ENCODE results near the gene GALT.

The GALT gene

GRCh38 chr9:34627716-34628655 is 18.5 kb upstream of the GALT start:
- DNase-seq (ENCODE audit: low read depth) = no peak
- no peak for TF ChIP-seq CTCF (IDR thresholded peaks at IDR 0.05; ENCODE audit: control insufficient read depth, insufficient read depth, low read depth, low read length, missing control alignments)
- no peak overlapping the region; the same call in 1 of the 2 replicates for H3K4me3 ChIP-seq (ENCODE audit: control insufficient read depth, low read depth, low read length)

GRCh38 chr9:34628656-34629490 is 17.6 kb upstream of the GALT start, which contains the start of gene ARID3C:
Gene ARID3C, minus strand, starts transcription at chr9:34629066. Its CDS starts 1,052 bp downstream, at chr9:34628014.
- peak within 1 kb of the TSS; percentile 45 for H3K4me3 ChIP-seq (ENCODE audit: control insufficient read depth, low read depth, low read length)
- no peak for TF ChIP-seq CTCF (IDR thresholded peaks at IDR 0.05; ENCODE audit: control insufficient read depth, insufficient read depth, low read depth, low read length, missing control alignments)
- DNase-seq (ENCODE audit: low read depth) = no peak

- no peak for TF ChIP-seq CTCF (IDR thresholded peaks at IDR 0.05; ENCODE audit: control insufficient read depth, insufficient read depth, low read depth, low read length, missing control alignments)
- no peak overlapping the region for H3K4me3 ChIP-seq (ENCODE audit: control insufficient read depth, low read depth, low read length)
- no peak for DNase-seq (ENCODE audit: low read depth)
Observed at GRCh38 chr9:34629491-34629808, 17.0 kb upstream of the GALT start.

GRCh38 chr9:34630402-34631154 is 15.9 kb upstream of the GALT start:
- TF ChIP-seq CTCF (IDR thresholded peaks at IDR 0.05; ENCODE audit: control insufficient read depth, insufficient read depth, low read depth, low read length, missing control alignments) = no peak
- DNase-seq (ENCODE audit: low read depth) = no peak
- no peak overlapping the region for H3K4me3 ChIP-seq (ENCODE audit: control insufficient read depth, low read depth, low read length)

GRCh38 chr9:34633166-34633565 is 13.3 kb upstream of the GALT start:
- DNase-seq (ENCODE audit: low read depth) = no peak
- H3K4me3 ChIP-seq (ENCODE audit: control insufficient read depth, low read depth, low read length) = no peak overlapping the region
- no peak for TF ChIP-seq CTCF (IDR thresholded peaks at IDR 0.05; ENCODE audit: control insufficient read depth, insufficient read depth, low read depth, low read length, missing control alignments)

Measured in AG09309 (cell line).